Measurements from ENCODE around the gene INPPL1.
A peak's percentile ranks its signal among the peaks of the same experiment; 100 is the strongest.
"Not testable (repeated sequence)": the region's sequence is repeated elsewhere in the genome, so short reads cannot be mapped to it uniquely, and the experiment has no call there.

Gene INPPL1, protein sequence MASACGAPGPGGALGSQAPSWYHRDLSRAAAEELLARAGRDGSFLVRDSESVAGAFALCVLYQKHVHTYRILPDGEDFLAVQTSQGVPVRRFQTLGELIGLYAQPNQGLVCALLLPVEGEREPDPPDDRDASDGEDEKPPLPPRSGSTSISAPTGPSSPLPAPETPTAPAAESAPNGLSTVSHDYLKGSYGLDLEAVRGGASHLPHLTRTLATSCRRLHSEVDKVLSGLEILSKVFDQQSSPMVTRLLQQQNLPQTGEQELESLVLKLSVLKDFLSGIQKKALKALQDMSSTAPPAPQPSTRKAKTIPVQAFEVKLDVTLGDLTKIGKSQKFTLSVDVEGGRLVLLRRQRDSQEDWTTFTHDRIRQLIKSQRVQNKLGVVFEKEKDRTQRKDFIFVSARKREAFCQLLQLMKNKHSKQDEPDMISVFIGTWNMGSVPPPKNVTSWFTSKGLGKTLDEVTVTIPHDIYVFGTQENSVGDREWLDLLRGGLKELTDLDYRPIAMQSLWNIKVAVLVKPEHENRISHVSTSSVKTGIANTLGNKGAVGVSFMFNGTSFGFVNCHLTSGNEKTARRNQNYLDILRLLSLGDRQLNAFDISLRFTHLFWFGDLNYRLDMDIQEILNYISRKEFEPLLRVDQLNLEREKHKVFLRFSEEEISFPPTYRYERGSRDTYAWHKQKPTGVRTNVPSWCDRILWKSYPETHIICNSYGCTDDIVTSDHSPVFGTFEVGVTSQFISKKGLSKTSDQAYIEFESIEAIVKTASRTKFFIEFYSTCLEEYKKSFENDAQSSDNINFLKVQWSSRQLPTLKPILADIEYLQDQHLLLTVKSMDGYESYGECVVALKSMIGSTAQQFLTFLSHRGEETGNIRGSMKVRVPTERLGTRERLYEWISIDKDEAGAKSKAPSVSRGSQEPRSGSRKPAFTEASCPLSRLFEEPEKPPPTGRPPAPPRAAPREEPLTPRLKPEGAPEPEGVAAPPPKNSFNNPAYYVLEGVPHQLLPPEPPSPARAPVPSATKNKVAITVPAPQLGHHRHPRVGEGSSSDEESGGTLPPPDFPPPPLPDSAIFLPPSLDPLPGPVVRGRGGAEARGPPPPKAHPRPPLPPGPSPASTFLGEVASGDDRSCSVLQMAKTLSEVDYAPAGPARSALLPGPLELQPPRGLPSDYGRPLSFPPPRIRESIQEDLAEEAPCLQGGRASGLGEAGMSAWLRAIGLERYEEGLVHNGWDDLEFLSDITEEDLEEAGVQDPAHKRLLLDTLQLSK

DNA sequence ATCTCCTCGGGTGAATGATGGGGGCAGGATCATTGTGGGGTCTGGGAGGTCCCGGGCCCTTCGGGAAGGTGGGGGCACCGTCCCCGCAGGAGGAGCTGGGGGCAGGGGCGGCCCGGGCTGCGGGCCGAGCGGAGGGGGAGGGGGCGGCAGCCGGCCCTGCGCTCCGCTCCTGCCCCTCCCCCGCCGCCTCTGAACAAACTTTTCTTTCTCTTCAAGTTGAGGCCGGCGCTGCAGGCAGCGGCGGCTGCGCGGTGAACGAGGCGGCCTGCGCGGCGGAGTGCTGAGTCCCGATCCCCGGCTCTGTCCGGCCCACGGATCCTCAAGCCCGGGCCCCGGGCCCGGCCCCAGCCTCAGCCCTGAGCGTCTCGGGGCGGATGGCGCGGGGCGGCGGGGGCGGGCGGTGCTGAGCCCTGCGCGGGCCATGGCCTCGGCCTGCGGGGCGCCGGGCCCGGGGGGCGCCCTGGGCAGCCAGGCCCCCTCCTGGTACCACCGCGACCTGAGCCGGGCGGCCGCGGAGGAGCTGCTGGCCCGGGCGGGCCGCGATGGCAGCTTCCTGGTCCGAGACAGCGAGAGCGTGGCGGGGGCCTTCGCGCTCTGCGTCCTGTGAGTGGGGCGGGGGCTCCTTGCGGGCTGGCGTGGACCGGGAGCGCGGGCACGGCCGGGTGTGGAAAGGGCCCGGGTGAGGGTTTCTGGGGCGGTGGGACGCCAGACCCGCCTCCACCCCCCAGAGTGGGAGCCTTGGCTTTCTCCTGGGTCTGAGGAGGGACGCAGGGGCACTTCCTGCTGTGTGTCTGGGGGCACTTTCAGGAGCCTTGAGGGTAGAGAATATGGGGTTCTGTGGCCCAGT is at the start of gene INPPL1:
Gene INPPL1, plus strand, starts transcription at position 204 of the 847 bp plus-strand sequence. Its CDS starts 218 bp downstream, at position 422.
- peak in 1 of 4 experiments; percentile 19 for DNase-seq

DNA sequence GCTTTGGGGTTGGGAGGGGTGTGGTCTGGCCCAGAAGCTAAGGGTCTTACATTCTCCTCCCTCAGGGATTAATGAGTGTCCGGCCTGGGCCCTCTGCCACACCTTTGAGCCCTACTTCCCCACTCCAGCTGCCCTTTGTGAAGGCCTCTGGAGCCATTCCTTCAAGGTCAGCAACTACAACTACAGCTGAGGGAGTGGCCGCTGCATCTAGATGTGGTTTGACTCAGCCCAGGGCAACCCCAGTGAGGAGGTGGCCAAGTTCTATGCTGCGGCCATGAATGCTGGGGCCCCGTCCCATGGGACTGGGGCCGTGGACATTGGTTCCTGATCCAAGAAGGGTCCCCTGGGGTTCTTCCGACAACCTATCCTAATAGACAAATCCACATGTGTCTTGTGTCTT is 46.9 kb upstream of the INPPL1 start:
- no peak for DNase-seq

DNA sequence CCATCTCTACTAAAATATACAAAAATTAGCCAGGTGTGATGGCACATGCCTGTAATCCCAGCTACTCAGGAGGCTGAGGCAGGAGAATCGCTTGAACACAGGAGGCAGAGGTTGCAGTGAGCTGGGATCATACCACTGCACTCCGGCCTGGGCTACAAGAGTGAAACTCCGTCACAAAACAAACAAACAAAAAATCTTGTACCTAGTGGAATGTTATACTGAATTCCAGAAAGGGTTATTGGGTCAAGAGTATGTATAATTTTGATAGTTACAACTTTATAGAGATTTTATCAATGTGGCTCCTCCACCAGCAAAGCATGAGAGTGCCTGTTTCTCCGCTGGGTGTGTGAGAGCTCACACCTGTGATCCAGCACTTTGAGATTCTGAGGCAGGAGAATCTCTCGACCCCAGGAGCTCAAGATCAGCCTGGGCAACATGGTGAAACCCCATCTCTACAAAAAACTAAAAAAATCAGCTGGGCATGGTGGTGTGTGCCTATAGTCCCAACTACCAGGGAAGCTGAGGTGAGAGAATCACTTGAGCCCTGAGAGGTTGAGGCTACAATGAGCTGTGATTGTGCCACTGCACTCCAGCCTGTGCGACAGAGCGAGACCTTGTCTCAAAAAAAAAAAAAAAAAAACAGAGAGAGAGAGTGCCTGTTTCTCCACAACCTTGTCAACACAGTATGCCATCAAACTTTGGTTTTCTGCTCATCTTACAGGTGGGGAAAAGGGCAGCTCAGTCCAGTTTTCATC is 45.3 kb upstream of the INPPL1 start:
- no peak for DNase-seq

DNA sequence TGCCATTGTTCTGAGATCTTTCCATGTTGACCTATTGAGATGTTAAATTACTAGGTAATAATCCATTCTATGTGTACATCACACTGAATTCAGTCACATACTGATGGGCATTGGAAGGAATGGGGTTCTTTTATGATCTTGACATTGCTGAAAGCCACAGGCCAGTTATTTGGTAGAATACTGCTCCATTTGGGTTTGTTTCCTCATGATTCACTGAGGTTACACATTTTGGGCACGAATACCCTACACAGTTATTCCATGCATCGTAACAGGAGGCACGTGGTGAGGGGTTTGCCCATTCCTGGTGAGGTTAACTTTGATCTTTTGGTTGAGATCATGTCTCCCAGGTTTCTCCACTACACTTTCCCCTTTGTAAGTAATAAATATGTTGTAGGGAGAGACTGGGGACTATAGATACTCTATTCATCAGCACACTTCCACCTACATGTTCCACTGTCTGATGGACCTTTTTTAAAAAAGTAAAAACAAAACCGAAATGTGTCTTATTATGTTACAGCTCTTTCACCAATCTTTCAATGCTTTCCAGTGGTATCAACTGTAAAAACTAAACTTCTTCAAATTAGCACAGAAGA is 44.7 kb upstream of the INPPL1 start:
- DNase-seq = no peak

DNA sequence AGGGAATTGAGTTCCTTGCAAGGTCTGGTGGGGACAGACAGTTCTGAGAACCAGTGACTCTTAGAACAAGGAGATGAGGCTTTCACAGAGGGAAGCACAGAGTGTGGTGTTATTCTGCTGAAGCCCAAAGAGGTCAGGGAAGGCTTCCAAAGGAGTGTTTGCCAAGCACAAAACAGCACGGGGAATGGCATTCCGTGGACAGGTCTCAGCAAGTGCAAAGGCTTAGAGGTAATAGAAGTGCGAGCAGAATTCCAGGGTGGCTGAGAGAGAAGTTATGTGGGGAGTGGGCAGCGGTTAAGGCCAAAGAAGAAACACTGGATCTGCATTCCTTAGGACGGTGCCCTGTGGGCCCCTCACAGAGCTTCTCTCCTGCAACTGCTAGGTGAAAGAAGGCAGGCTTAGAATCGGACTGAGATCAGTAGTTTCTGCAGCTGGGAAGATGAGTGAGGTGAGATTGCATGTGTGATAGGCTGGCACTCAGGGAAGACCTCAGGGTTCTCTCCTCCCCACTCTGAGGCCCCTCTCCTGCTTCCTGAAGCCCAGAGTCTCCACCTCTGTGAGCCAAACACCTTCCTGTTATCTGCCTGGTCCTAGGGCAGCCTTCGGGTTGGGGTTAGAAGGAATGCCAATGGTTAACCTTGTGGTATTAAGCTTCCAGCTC is 43.5 kb upstream of the INPPL1 start:
- DNase-seq = not testable (repeated sequence)

DNA sequence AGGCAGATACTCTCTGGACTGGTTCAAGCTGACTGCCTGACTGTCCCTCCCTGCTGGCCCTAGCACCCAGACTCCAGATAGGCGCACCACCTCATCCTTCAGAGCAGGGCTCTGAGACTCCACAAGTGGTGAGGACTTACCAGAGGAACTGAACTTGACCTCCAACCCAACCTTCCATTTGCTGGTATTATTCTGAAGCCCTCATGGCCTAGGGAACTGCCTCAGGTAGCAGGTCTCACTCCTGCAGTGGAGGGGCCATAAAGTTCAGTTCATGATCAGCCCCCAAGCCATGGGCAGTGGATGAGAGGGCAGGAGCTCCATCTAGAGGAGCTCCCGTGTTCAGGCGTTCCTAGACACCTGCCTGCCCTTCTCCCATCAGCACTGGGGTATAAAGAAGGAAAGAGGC is 43.0 kb upstream of the INPPL1 start:
- not testable (repeated sequence) for DNase-seq

DNA sequence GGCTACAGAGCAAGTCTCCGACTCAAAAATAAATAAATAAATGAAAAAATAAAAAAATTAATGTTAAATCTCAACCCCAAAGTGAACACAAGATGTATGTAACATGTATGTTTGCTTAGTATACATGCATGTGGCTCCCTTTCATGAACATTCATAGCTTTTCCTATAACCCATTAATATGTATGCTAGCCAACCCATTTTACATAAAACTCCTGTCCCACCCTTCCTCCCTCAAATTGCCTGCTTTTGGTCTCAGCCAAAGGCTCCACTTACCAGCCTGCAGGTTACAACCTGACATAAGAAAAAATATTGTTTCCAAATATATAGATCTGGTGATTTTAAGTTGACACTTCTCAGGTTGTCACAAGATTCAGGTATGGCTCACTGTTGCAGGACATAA is 36.3 kb upstream of the INPPL1 start:
- DNase-seq = no peak

DNA sequence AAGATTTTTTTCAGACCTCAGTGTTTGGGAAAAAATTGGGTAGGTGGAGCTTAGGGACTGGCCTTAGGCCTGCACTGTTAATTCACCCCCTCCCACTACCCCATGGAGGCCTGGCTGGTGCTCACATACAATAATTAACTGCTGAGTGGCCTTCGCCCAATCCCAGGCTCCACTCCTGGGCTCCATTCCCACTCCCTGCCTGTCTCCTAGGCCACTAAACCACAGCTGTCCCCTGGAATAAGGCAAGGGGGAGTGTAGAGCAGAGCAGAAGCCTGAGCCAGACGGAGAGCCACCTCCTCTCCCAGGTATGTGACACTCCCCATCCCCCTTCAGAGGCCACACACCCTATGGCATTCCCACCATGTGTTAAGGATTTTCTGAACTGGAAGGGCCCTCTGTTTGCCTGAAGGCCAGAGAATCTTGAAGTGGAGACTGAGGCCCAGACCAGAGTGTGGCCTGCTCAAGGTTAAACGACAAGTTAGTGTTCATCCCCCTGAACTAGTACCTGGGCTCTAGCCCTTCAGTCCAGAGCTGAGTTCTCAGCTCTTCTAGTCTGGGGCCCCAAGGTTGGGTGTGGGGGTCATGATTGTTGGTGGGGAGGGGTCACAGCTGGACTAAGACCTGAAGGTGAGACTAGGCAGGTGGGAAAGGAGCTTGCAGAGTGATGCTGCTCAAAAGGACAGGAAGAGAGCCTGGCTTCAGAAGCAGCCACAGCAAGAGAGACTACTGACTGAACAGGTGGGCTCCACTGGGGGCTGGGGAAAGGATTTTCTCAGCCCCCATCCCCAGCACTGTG is 34.9 kb upstream of the INPPL1 start:
- DNase-seq = no peak

DNA sequence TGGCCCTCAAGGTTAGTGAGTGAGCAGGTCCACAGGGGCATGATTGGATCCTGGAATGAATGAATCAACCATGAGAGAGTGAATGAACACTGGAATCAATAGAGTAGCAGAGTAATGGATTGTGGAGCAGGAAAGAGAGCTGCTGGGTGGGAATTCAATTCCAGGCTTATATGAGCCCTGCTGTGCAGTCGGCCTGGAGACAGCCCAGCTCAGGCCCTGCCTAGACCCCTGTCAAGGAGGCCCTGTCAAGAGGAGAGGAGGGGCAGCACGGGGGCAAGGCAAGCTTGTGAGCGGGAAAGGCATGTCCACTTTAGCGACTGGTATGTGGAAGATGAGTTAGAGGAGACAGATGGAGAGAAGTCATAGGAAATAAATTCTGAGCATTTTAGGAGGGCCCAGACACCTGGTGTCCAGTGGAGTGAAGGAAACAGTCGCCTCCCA is 33.9 kb upstream of the INPPL1 start:
- no peak for DNase-seq

DNA sequence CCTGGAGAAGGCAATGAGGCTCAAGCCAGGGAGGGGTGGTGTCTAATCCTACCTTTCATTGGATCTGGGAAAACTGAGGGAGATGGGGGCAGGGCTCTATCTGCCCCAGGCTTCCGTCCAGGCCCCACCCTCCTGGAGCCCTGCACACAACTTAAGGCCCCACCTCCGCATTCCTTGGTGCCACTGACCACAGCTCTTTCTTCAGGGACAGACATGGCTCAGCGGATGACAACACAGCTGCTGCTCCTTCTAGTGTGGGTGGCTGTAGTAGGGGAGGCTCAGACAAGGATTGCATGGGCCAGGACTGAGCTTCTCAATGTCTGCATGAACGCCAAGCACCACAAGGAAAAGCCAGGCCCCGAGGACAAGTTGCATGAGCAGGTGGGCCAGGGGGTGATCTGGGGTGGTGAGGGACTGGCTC is 32.6 kb upstream of the INPPL1 start, which contains the start of gene FOLR1:
Gene FOLR1, plus strand, starts transcription at position 180 of the 421 bp plus-strand sequence. Its CDS starts 34 bp downstream, at position 214.
- DNase-seq = no peak

DNA sequence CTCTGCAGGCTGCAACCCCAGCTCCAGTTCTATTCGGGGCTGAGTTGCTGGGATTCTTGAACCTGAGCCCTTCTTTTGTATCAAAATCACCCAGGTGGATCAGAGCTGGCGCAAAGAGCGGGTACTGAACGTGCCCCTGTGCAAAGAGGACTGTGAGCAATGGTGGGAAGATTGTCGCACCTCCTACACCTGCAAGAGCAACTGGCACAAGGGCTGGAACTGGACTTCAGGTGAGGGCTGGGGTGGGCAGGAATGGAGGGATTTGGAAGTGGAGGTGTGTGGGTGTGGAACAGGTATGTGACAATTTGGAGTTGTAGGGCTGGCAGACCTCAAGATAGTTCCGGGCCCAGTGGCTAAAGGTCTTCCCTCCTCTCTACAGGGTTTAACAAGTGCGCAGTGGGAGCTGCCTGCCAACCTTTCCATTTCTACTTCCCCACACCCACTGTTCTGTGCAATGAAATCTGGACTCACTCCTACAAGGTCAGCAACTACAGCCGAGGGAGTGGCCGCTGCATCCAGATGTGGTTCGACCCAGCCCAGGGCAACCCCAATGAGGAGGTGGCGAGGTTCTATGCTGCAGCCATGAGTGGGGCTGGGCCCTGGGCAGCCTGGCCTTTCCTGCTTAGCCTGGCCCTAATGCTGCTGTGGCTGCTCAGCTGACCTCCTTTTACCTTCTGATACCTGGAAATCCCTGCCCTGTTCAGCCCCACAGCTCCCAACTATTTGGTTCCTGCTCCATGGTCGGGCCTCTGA is 28.9 kb upstream of the INPPL1 start:
- no peak for DNase-seq

DNA sequence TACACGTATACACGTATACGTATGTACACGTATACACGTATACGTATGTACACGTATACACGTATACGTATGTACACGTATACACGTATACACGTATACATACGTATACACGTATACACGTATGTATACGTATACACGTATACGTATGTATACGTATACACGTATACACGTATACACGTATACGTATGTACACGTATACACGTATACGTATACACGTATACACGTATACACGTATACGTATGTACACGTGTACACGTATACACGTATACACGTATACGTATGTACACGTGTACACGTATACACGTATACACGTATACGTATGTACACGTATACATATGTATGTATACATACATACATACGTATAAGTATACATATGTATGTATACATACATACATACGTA is 23.1 kb upstream of the INPPL1 start:
- not testable (repeated sequence) for DNase-seq

DNA sequence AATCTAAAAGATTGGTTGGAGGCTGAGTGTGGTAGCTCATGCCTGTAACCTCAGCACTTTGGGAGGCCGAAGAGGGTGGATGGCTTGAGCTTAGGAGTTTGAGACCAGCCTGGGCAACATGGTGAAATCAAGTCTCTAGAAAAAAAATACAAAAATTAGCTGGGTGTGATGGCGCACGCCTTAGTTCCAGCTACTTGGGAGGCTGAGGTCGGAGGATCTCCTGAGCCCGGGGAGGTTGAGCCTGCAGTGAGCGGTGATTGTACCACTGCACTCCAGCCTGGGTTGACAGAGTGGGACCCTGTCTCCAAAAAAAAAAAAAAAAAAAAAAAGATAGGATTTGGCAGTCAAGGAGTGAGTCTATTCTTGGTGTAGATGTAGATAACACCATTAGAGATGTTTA is 22.0 kb upstream of the INPPL1 start:
- no peak for DNase-seq

DNA sequence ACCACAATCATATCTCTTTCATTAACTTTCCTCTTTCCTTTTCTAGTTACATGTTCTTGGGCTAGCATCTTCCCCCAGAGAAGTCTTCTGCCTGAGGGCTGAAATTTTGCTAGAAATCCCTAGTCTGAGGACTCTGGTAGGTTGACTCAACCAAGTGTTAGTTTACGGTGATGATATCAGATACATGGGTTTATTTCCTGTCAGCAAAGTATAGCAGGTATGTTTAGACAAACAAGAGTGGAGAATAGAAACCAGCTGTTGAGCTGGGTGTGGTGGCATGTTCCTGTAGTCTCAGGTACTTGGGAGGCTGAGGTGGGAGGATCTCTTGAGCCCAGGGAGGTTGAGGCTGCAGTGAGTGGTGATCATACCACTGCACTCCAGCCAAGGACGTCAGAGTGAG is 21.4 kb upstream of the INPPL1 start:
- DNase-seq = no peak

DNA sequence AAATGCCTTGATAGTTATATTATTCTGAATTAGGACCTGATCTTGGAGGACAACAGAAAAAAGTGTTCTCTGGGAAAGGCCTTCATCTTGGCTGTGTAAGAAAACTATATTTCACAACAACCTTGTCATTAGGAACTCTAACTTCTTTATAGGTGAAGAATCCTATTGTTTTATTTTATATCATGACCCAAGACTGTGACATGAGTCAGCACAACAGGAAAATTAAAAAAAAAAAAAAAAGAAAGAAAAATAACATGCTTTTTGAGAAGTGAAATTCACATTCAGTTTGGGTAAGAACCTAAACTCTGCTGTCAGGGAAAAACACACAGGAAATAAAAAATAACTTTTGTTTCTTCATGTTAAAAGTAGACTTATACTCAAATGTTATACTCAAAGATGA is 19.7 kb upstream of the INPPL1 start:
- DNase-seq = no peak

DNA sequence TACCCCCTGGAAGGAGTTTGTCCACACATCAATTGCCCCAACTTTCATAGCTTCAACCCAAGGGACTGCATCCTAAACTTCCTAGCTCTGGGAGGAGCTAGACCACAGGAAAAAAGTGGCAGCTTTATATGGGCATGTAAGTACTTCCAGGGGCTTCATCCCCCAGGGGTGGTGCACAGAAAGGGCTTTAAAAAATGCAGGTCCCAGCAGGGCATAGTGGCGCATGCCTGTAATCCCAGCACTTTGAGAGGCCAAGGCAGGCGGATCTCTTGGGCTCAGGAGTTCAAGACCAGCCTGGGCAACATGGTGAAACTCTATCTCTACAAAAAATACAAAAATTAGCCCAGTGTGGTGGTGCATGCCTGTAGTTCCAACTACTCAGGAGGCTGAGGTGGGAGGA is 17.8 kb upstream of the INPPL1 start:
- DNase-seq = not testable (repeated sequence)

DNA sequence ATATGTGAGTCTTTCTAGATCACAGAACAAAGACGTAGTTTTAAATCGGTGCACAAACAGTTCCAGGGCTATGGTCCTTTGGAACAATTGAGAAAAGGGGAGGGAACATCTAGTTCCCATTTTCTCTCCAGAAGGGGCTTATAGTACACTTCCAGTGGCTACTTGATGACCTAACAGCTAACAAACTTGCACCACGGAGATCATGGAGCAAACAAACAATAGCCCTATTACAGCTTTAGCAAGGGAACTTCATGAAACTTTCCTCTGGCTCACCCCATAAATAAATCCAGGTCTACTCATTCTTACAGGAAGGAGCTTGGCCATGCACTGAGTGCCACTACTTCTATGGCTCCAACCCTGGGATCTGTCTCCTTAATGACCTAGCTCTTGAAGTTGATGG is 16.3 kb upstream of the INPPL1 start:
- DNase-seq = no peak

DNA sequence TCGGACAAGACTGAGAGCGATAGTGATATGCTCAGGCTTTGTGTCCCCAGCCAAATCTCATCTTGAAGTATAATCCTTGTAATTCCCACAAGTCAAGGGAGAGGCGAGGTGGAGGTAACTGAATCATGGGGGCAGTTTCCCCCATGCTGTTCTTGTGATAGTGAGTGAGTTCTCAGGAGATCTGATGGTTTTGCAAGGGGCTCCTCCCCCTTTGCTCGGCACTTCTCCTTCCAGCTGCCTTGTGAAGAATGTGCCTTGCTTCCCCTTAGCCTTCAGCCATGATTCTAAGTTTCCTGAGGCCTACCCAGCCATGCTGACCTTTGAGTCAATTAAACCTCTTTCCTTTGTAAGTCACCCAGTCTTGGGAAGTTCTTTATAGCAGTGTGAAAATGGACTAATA is 15.5 kb upstream of the INPPL1 start:
- no peak for DNase-seq

DNA sequence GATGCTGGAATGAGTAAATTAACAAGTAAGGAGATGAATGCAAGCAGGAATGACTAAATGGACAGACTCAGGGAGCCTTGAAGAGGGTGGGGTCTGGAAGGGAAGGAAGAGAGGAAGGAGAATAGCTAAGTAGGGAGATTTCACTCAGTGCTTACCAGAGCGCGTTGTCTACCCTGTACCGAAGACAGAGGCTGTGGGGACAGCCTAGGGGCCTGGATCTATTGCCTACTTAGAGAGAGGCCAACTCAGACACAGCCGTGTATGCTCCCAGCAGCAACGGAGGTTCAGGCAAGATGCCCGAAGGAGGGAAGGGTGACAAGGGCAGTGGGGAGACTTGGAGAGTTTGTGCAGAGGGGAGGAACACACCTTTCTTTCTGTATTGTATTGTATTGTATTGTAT is 7.9 kb upstream of the INPPL1 start, which contains the start of gene FOLR2:
Gene FOLR2, plus strand, starts transcription at position 157 of the 400 bp plus-strand sequence. CDS start 1,791 bp downstream, outside the sequence.
- no peak for DNase-seq
